K562 (cell line): Measurements from ENCODE around the gene PIK3CD. TPM values are rescaled to one million over a fixed set of nuclear protein-coding genes. Genes with fewer than 3 reads are reported as not detected.

Experiments used
- ATF4 ChIP-seq: fragments of 450-650 bp; formaldehyde crosslinking; IDR thresholded peaks from 2 replicates; pipeline ENCODE4 v1.4.0; 2022; ENCODE audit warnings: mild to moderate bottlenecking, moderate library complexity
- CHCHD3 ChIP-seq: fragments of 250-450 bp; sonication (Bioruptor Pico); IDR thresholded peaks from 2 replicates; pipeline ENCODE4 v2.1.2; 2022; ENCODE audit warnings: mild to moderate bottlenecking
- COPS2 ChIP-seq: fragments of 450-650 bp; conservative IDR thresholded peaks from 2 replicates; pipeline ENCODE4 v1.6.1; 2016; ENCODE audit warnings: mild to moderate bottlenecking, moderate library complexity
- E2F3 ChIP-seq: fragments of 250-450 bp; sonication (Bioruptor Pico); IDR thresholded peaks from 2 replicates; pipeline ENCODE4 v1.4.0; 2020; ENCODE audit warnings: mild to moderate bottlenecking
- FOXK2 ChIP-seq, 2 experiments: fragments of 450-650 bp; IDR thresholded peaks in 1 of 2; conservative IDR thresholded peaks in 1 of 2; 2 replicates each; pipeline ENCODE4 v1.6.1; 2016; ENCODE audit warnings: low read depth in 2 of 2, mild to moderate bottlenecking in 1 of 2
- JUNB ChIP-seq: fragments of 450-650 bp; formaldehyde crosslinking; conservative IDR thresholded peaks from 2 replicates; pipeline ENCODE4 v1.4.0; 2020; ENCODE audit warnings: mild to moderate bottlenecking
- KDM2B ChIP-seq: fragments of 250-450 bp; sonication (Bioruptor Pico); IDR thresholded peaks from 2 replicates; pipeline ENCODE4 v1.8.0; 2021; ENCODE audit warnings: mild to moderate bottlenecking, moderate library complexity
- LCOR ChIP-seq: sonication (generic); formaldehyde crosslinking; IDR thresholded peaks from 2 replicates; pipeline ENCODE4 v1.8.0; 2022; ENCODE audit warnings: mild to moderate bottlenecking, missing genetic modification reagents
- MAZ ChIP-seq, 2 experiments: fragments of 450-650 bp in 1 of 2; sonication (generic) in 1 of 2; formaldehyde crosslinking; IDR thresholded peaks in 1 of 2; conservative IDR thresholded peaks in 1 of 2; 2 replicates each; pipeline versions ENCODE4 v1.4.0 to v1.5.0; 2020; ENCODE audit warnings: mild to moderate bottlenecking in 1 of 2, missing genetic modification reagents in 1 of 2
- NFXL1 ChIP-seq: fragments of 450-650 bp; formaldehyde crosslinking; IDR thresholded peaks from 2 replicates; pipeline ENCODE4 v1.4.0; 2021; ENCODE audit warnings: mild to moderate bottlenecking
- POLR3A ChIP-seq: IDR thresholded peaks from 2 replicates; pipeline ENCODE4 v1.6.1; 2011; ENCODE audit warnings: borderline replicate concordance, mild to moderate bottlenecking, moderate library complexity; ENCODE audit not compliant: insufficient read length, insufficient read depth; ENCODE audit errors: extremely low read depth
- PRMT5 ChIP-seq: sonication (generic); formaldehyde crosslinking; IDR thresholded peaks from 2 replicates; pipeline ENCODE4 v1.5.0; 2020; ENCODE audit warnings: missing genetic modification reagents
- RFX1 ChIP-seq: fragments of 450-650 bp; IDR thresholded peaks from 2 replicates; pipeline ENCODE4 v1.6.1; 2016; ENCODE audit warnings: mild to moderate bottlenecking, moderate library complexity
- SAP30 ChIP-seq: fragments of 200-600 bp; sonication (generic); IDR thresholded peaks from 2 replicates; pipeline ENCODE4 v1.6.1; 2012; ENCODE audit warnings: borderline replicate concordance, low read depth, mild to moderate bottlenecking, moderate library complexity, low read length, control low read depth, inconsistent platforms; ENCODE audit not compliant: insufficient read depth, poor library complexity, severe bottlenecking
- SIN3A ChIP-seq, 2 experiments: fragments of 150-350 bp in 1 of 2; IDR thresholded peaks; 2 replicates each; pipeline ENCODE4 v1.6.1; 2011 to 2016; ENCODE audit warnings: borderline replicate concordance in 2 of 2, low read depth in 2 of 2, low read length in 2 of 2, mild to moderate bottlenecking in 2 of 2, moderate library complexity in 2 of 2; ENCODE audit not compliant: control insufficient read depth in 1 of 2
- TBP ChIP-seq: optimal IDR thresholded peaks from 2 replicates; pipeline ENCODE3; 2011; ENCODE audit warnings: low read depth, low read length, improper control_type of control experiment
- TFAP4 ChIP-seq: sonication (generic); formaldehyde crosslinking; IDR thresholded peaks from 2 replicates; pipeline ENCODE4 v1.8.0; 2022; ENCODE audit warnings: missing genetic modification reagents, mild to moderate bottlenecking, moderate library complexity, borderline replicate concordance
- TOE1 ChIP-seq, 2 experiments: fragments of 450-650 bp in 1 of 2; sonication (generic) in 1 of 2; formaldehyde crosslinking in 1 of 2; IDR thresholded peaks; 2 replicates each; pipeline versions ENCODE4 v1.7.1 to v1.8.0; 2016 to 2022; ENCODE audit warnings: borderline replicate concordance in 2 of 2, mild to moderate bottlenecking in 2 of 2, antibody characterized with exemption in 1 of 2, inconsistent platforms in 1 of 2, low read depth in 1 of 2, missing genetic modification reagents in 1 of 2, moderate library complexity in 1 of 2
- ZFP36 ChIP-seq: fragments of 150-350 bp; IDR thresholded peaks from 2 replicates; pipeline ENCODE4 v1.6.1; 2018; ENCODE audit warnings: low read length, low read depth; ENCODE audit not compliant: partially characterized antibody
- ZFX ChIP-seq: sonication (generic); formaldehyde crosslinking; IDR thresholded peaks from 2 replicates; pipeline ENCODE4 v1.8.0; 2022; ENCODE audit warnings: mild to moderate bottlenecking, missing genetic modification reagents, moderate library complexity
- ZNF24 ChIP-seq: fragments of 450-650 bp; IDR thresholded peaks from 2 replicates; pipeline ENCODE4 v1.6.1; 2016
- ZNF551 ChIP-seq: fragments of 250-450 bp; sonication (Bioruptor Pico); IDR thresholded peaks from 2 replicates; pipeline ENCODE4 v1.5.0; 2021; ENCODE audit warnings: mild to moderate bottlenecking, moderate library complexity
- ZNF76 ChIP-seq: fragments of 250-450 bp; sonication (Bioruptor Pico); IDR thresholded peaks from 2 replicates; pipeline ENCODE4 v1.4.0; 2020; ENCODE audit warnings: mild to moderate bottlenecking, moderate library complexity, borderline replicate concordance
- polyA plus RNA-seq, 8 experiments: library from polyadenylated mRNA; depleted of rRNA in 4 of 8; stranded (reverse) in 5 of 8; unstranded in 3 of 8; fragments of >200 nt; fragmentation: Nextera tagmentation in 2 of 8; fragmentation: Illumina TruSeq in 1 of 8; extraction: Ambion mirVana in 2 of 8; extraction: Trizol in 1 of 8; gene quantifications; 2 replicates each; pipeline versions ENCODE4 v1.2.1 to v1.2.3, GENCODE V29; 2011 to 2014; ENCODE audit warnings: inconsistent platforms in 1 of 8, missing spikeins in 1 of 8
- total RNA-seq, 7 experiments: library from RNA; depleted of rRNA in 6 of 7; stranded (reverse); fragments of >200 nt in 6 of 7; fragmentation: Illumina TruSeq in 2 of 7; extraction: Trizol in 2 of 7; gene quantifications; 2 replicates each; pipeline versions ENCODE4 v1.2.1 to v1.2.3, GENCODE V29; 2011 to 2021; ENCODE audit warnings: low replicate concordance in 1 of 7
- TF ChIP-seq, protein P1 (sequence below): fragments of 450-650 bp; formaldehyde crosslinking; IDR thresholded peaks from 2 replicates; pipeline ENCODE4 v1.4.0; 2020; ENCODE audit warnings: mild to moderate bottlenecking, moderate library complexity

Gene PIK3CD
- total and polyA plus RNA-seq, 9 of the 15 experiments (the other 6 are each of a cell fraction or from before 2014, with no cell fraction given): 1.8 to 20.8 (median 7.2) TPM

DNA sequence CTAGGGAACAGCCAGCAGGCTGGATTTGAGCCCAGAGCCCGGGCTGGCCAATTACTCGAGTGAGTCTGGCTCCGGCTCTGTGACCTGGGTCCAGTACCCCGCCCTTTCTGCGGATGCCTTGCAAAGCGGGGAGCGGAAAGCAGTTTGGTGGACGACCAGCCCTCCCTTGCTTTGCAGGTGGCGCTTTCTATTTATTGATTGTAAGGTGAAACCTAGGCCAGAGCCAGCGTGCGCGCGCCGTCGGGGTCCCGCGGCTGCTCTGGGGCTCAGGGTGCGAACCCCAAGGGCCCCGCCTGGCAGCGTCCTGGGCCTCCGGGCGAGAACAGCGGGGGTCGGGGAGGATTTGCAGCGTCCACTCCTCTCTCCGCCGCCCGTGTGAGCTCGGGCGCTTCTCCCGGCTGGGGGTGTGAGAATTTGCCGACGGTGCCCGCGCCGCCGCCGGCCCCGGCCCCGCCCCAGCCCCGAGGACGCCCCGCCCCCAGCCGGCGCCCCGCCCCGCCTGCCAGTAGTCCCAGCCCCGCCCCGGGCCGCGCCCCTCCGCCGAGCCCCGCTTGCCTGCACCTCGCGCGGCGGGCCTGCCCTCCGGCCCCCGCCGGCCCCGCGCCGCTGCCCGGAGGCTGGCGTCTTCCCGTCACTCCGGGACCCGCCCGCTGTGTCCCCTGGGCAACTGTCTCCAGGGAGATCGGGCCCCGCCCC, 37.6 kb downstream of the PIK3CD start (continued):
- TF ChIP-seq JUNB (CRISPR knock-in tag) (no peak), CHCHD3 (CRISPR knock-in tag) (no peak), TOE1 (IDR thresholded peaks at IDR 0.05; ENCODE audit: borderline replicate concordance) (peak; percentile 62; the same call in 1 of the 2 replicates), TOE1 (CRISPR knock-in tag; IDR thresholded peaks at IDR 0.05; ENCODE audit: borderline replicate concordance, low read depth) (no peak), ZNF551 (CRISPR knock-in tag) (no peak), E2F3 (CRISPR knock-in tag) (no peak), ZNF24 (no peak), SIN3A (IDR thresholded peaks at IDR 0.05; ENCODE audit: borderline replicate concordance in 2 of 2, control insufficient read depth in 1 of 2, low read depth in 2 of 2, low read length in 2 of 2) (peak in 1 of 2 experiments; percentile 63; a peak in 2 of 4 replicates), KDM2B (CRISPR knock-in tag) (0 out of 2 replicates have a peak, but pooled peaks have one; percentile 66), LCOR (CRISPR knock-in tag) (peak; percentile 21; the same call in 1 of the 2 replicates), PRMT5 (no peak), POLR3A (no peak), ZFX (peak; percentile 84), TBP (peak; percentile 8), ATF4 (no peak), SAP30 (no peak), RFX1 (no peak), ZNF76 (no peak), MAZ (CRISPR knock-in tag; conservative IDR thresholded peaks at IDR 0.05 in 1 of 2, IDR thresholded peaks at IDR 0.05 in 1 of 2) (peak in 1 of 2 experiments; percentile 63; a peak in 3 of 4 replicates), TFAP4 (CRISPR knock-in tag) (peak; percentile 72), FOXK2 (conservative IDR thresholded peaks at IDR 0.05 in 1 of 2, IDR thresholded peaks at IDR 0.05 in 1 of 2; ENCODE audit: low read depth in 2 of 2) (no peak), ZFP36 (no peak), COPS2 (no peak), NFXL1 (no peak)
- TF ChIP-seq, protein P1, sequence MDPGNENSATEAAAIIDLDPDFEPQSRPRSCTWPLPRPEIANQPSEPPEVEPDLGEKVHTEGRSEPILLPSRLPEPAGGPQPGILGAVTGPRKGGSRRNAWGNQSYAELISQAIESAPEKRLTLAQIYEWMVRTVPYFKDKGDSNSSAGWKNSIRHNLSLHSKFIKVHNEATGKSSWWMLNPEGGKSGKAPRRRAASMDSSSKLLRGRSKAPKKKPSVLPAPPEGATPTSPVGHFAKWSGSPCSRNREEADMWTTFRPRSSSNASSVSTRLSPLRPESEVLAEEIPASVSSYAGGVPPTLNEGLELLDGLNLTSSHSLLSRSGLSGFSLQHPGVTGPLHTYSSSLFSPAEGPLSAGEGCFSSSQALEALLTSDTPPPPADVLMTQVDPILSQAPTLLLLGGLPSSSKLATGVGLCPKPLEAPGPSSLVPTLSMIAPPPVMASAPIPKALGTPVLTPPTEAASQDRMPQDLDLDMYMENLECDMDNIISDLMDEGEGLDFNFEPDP (CRISPR knock-in tag): no peak
